Suprapubic skin (tissue), 4 donors: Measurements from ENCODE around the gene PNPLA8.

Source experiments
- CTCF ChIP-seq, 2 donors: fragments of 200-600 bp in 1 of 2; fragments of 450-650 bp in 1 of 2; sonication (generic) in 1 of 2; IDR thresholded peaks; one replicate each; pipeline ENCODE4 v1.5.1; 2016 to 2019; ENCODE audit warnings: antibody characterized with exemption in 2 of 2, mild to moderate bottlenecking in 1 of 2, moderate library complexity in 1 of 2
- POLR2A ChIP-seq, 2 donors: fragments of 450-650 bp; IDR thresholded peaks; one replicate each; pipeline ENCODE4 v1.6.1; 2017; ENCODE audit warnings: antibody characterized with exemption in 2 of 2, mild to moderate bottlenecking in 2 of 2, moderate library complexity in 2 of 2
- POLR2AphosphoS5 ChIP-seq, 3 donors: sonication (generic); formaldehyde crosslinking; IDR thresholded peaks; one replicate each; pipeline ENCODE4 v1.6.1; 2017; ENCODE audit warnings: antibody characterized with exemption in 3 of 3

DNA sequence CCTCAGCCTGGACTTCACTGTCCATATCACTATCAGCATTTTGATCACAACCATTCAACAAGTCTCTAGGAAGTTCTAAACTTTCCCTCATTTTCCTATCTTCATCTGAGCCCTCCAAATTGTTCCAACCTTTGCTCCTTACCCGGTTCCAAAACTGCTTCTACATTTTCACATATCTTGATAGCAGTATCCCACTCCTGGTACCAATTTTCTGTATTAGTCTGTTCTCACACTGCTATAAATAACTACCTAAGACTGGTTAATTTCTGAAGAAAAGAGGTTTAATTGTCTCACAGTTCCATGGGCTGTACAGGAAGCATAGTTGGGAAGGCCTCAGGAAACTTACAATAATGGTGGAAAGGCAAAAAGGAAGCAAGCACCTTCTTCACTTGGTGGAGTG, 31.7 kb upstream of the PNPLA8 start:
- no peak for TF ChIP-seq CTCF (IDR thresholded peaks at IDR 0.05)
- TF ChIP-seq POLR2A (IDR thresholded peaks at IDR 0.05), result no peak
- no peak for TF ChIP-seq POLR2AphosphoS5 (IDR thresholded peaks at IDR 0.05)
